ENCODE data around the gene UBE2H.

DNA sequence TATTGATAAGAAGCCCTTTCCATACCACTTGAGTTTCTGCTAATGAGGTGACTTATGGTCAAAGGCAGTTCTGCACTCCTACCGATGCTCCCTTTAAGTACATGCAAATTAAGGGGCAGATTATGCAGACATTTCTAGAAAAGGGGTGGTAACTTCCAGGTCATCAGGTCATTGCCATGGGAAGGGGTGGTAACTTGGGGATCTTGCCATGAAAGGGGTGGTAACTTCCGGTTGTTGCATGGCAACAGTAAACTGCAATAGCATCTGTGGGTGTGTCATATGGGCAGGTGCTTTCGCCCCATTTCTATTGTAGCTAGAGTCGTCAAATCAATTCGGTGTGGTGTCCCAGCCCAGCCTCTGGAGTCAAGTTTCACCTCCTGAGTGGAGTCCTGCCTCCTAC is 150.9 kb downstream of the UBE2H start:
- TF ChIP-seq BCL11B (tag by site-specific recombination; IDR thresholded peaks at IDR 0.05; ENCODE audit: low read depth), result no peak
- TF ChIP-seq, protein P1, sequence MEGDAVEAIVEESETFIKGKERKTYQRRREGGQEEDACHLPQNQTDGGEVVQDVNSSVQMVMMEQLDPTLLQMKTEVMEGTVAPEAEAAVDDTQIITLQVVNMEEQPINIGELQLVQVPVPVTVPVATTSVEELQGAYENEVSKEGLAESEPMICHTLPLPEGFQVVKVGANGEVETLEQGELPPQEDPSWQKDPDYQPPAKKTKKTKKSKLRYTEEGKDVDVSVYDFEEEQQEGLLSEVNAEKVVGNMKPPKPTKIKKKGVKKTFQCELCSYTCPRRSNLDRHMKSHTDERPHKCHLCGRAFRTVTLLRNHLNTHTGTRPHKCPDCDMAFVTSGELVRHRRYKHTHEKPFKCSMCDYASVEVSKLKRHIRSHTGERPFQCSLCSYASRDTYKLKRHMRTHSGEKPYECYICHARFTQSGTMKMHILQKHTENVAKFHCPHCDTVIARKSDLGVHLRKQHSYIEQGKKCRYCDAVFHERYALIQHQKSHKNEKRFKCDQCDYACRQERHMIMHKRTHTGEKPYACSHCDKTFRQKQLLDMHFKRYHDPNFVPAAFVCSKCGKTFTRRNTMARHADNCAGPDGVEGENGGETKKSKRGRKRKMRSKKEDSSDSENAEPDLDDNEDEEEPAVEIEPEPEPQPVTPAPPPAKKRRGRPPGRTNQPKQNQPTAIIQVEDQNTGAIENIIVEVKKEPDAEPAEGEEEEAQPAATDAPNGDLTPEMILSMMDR (tag by site-specific recombination; IDR thresholded peaks at IDR 0.05), result no peak
- no peak for TF ChIP-seq ZBTB7A (tag by site-specific recombination; IDR thresholded peaks at IDR 0.05; ENCODE audit: low read depth)
- TF ChIP-seq MEIS1 (CRISPR knock-in tag; IDR thresholded peaks at IDR 0.05; ENCODE audit: borderline replicate concordance), result no peak

Measured in HEK293 (cell line).